Smooth muscle cell (in vitro differentiated cells): ENCODE results near the gene CDC20. TPM values are rescaled to one million over a fixed set of nuclear protein-coding genes. Genes with fewer than 3 reads are reported as not detected.
A peak's percentile ranks its signal among the peaks of the same experiment; 100 is the strongest.

Experiments
- DNase-seq: peaks from one replicate; lab custom pipeline; 2025; ENCODE audit not compliant: unreplicated experiment; lab: John Stamatoyannopoulos, UW
- H2AFZ ChIP-seq: fragments of 200-600 bp; sonication (generic); 2 replicates; pipeline ENCODE4 v1.6.0; 2016; ENCODE audit warnings: antibody characterized with exemption, low read depth, mild to moderate bottlenecking
- H3F3A ChIP-seq: fragments of 200-600 bp; sonication (generic); 2 replicates; pipeline ENCODE4 v1.6.0; 2017; ENCODE audit warnings: antibody characterized with exemption, low read depth
- H3K27ac ChIP-seq: fragments of 200-600 bp; sonication (generic); 2 replicates; pipeline ENCODE4 v1.5.1; 2016; ENCODE audit warnings: low read depth, mild to moderate bottlenecking
- H3K27me3 ChIP-seq: fragments of 200-600 bp; sonication (generic); 2 replicates; pipeline ENCODE4 v1.6.1; 2016; ENCODE audit warnings: low read depth, mild to moderate bottlenecking
- H3K36me3 ChIP-seq: fragments of 200-600 bp; sonication (generic); 2 replicates; pipeline ENCODE4 v1.5.1; 2016; ENCODE audit warnings: low read depth
- H3K4me1 ChIP-seq: fragments of 200-600 bp; sonication (generic); 2 replicates; pipeline ENCODE4 v1.5.1; 2016; ENCODE audit warnings: low read depth
- H3K4me2 ChIP-seq: fragments of 200-600 bp; sonication (generic); 2 replicates; pipeline ENCODE4 v1.6.0; 2016; ENCODE audit warnings: mild to moderate bottlenecking
- H3K4me3 ChIP-seq: fragments of 200-600 bp; sonication (generic); 2 replicates; pipeline ENCODE4 v1.5.1; 2016; ENCODE audit warnings: mild to moderate bottlenecking
- H3K79me2 ChIP-seq: fragments of 200-600 bp; sonication (generic); 2 replicates; pipeline ENCODE4 v1.6.0; 2016; ENCODE audit warnings: low read depth, mild to moderate bottlenecking
- H3K9ac ChIP-seq: fragments of 200-600 bp; sonication (generic); 2 replicates; pipeline ENCODE4 v1.6.0; 2016; ENCODE audit warnings: low read depth
- H3K9me3 ChIP-seq: fragments of 200-600 bp; sonication (generic); replicated peaks from 2 replicates; pipeline ENCODE4 v1.5.1; 2016; ENCODE audit warnings: low read depth
- H4K20me1 ChIP-seq: fragments of 200-600 bp; sonication (generic); 2 replicates; pipeline ENCODE4 v1.6.0; 2016; ENCODE audit warnings: low read depth
- WGBS: methylation state at CpG from one replicate; pipeline ENCODE4 v1.1.7; 2016; ENCODE audit warnings: low lambda C conversion rate; 5-methylcytosine and 5-hydroxymethylcytosine counted together
- polyA plus RNA-seq: library from polyadenylated mRNA; unstranded; fragments of >200 nt; fragmentation: Nextera tagmentation; extraction: Ambion mirVana; gene quantifications from 2 replicates; pipeline ENCODE4 v1.2.1, GENCODE V29; 2016
- total RNA-seq: library from RNA; depleted of rRNA; stranded (reverse); fragments of >200 nt; gene quantifications from 2 replicates; pipeline ENCODE4 v1.2.3, GENCODE V29; 2014
- TF ChIP-seq, protein P1 (sequence below): fragments of 200-600 bp; sonication (generic); IDR thresholded peaks from 2 replicates; pipeline ENCODE4 v1.5.1; 2017; ENCODE audit warnings: borderline replicate concordance, mild to moderate bottlenecking, antibody characterized with exemption; ENCODE audit not compliant: insufficient read depth, poor library complexity, severe bottlenecking

The CDC20 gene
- total and polyA plus RNA-seq, 2 experiments from 2014 or later, result 17.4 to 18.7 TPM

DNA sequence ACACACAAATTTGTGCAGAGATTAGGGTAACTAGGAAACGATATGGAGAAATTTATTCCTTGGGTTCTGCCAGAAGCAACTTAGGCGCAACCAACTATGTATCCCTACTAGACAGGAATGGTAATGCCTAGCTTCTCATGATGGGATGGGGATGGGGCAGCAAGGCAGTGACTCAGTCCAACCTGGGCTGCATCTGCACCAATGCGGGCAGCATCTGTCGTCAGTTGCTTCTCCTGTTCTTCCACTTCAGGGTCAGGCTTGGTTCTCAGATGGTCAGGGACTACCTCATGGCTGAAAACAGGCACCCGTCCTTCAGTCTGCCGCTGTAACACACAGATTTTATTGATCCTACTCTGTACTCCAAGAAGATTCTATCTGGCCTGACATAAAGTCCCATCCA is 27.9 kb downstream of the CDC20 start:
- no peak overlapping the region for H3K4me3 ChIP-seq
- H3F3A ChIP-seq, result no peaks in the 10 kb centered on the region
- H3K27me3 ChIP-seq, result no peaks in the 10 kb centered on the region
- H3K36me3 ChIP-seq, result peaks cover 5% of the 10 kb centered on the region
- H3K4me1 ChIP-seq, result peaks cover 16% of the 10 kb centered on the region
- peak overlapping the region; percentile 64 for H3K27ac ChIP-seq
- no peak overlapping the region for H3K9ac ChIP-seq
- H4K20me1 ChIP-seq, result peaks cover 27% of the 10 kb centered on the region
- H3K9me3 ChIP-seq, result no peaks in the 10 kb centered on the region
- no peak overlapping the region for H2AFZ ChIP-seq
- 97% methylated on average over 6 of the region's 6 CpGs for WGBS
- TF ChIP-seq, protein P1, sequence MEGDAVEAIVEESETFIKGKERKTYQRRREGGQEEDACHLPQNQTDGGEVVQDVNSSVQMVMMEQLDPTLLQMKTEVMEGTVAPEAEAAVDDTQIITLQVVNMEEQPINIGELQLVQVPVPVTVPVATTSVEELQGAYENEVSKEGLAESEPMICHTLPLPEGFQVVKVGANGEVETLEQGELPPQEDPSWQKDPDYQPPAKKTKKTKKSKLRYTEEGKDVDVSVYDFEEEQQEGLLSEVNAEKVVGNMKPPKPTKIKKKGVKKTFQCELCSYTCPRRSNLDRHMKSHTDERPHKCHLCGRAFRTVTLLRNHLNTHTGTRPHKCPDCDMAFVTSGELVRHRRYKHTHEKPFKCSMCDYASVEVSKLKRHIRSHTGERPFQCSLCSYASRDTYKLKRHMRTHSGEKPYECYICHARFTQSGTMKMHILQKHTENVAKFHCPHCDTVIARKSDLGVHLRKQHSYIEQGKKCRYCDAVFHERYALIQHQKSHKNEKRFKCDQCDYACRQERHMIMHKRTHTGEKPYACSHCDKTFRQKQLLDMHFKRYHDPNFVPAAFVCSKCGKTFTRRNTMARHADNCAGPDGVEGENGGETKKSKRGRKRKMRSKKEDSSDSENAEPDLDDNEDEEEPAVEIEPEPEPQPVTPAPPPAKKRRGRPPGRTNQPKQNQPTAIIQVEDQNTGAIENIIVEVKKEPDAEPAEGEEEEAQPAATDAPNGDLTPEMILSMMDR, result no peak
- H3K79me2 ChIP-seq, result peaks cover 42% of the 10 kb centered on the region
- no peak overlapping the region for H3K4me2 ChIP-seq
- DNase-seq, result no peak

DNA sequence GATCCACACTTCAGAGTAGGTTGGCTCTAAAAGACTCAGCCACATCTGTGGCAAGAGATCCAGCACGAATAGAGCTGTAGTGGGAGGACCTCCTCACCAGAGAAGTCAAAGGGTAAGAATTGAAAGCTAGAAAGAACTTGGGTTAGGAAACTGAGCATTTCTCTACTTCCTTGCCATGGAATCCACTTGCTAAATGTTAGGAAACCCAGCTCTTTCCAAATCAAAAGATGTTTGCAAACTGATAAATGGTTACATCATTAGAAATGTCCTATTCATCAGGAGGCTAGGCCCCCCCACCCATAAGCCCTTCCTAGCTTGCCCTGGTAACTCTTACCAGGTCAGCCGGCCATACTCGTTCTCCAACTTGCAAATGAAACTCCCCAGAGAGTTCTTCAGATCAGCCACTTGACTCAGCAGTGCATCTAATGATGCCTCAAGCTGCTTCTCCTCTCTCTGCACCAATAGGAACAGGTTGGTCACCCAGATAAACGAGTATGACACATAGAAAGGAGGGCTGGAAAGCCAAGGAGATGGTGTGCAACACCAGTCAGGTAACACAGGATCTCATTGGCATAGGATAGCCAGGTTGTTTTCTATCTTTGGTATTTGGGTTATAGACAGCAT is 29.3 kb downstream of the CDC20 start:
- Histone ChIP-seq H4K20me1 (peaks cover 27% of the 10 kb centered on the region), H3K27ac (peak overlapping the region; percentile 64), H3K79me2 (peaks cover 51% of the 10 kb centered on the region), H3F3A (no peaks in the 10 kb centered on the region), H3K4me3 (peak overlapping the region; percentile 74), H3K9me3 (no peaks in the 10 kb centered on the region), H3K36me3 (peaks cover 5% of the 10 kb centered on the region), H3K27me3 (no peaks in the 10 kb centered on the region), H3K9ac (peak overlapping the region; percentile 83), H3K4me2 (peak overlapping the region; percentile 91), H3K4me1 (peaks cover 16% of the 10 kb centered on the region), H2AFZ (no peak overlapping the region)
- 83% methylated on average over 4 of the region's 4 CpGs for WGBS
- TF ChIP-seq, protein P1, result no peak
- DNase-seq, result no peak

DNA sequence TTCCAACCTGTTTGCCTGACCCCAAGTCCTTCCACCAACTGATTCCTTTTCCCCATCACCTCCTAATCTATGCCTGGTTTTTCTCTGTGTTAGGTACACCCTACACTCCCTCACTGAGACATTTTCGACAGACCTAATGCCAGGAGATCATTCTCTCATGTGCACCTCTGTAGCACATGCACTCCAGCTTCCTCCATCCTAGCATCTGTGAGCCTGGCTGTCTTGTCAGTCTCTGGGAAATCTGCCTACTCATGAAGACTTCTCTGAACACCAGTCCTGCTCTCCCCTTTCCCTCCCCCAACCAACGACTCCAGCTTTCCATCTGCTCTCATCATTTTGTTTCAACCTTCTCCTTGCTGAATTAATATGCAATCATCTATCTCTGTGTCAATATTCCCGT is 29.8 kb downstream of the CDC20 start:
- Histone ChIP-seq H3K27me3 (no peaks in the 10 kb centered on the region), H3K4me1 (peaks cover 16% of the 10 kb centered on the region), H3K36me3 (peaks cover 5% of the 10 kb centered on the region), H3K9me3 (no peaks in the 10 kb centered on the region), H2AFZ (no peak overlapping the region), H3K4me3 (peak overlapping the region; percentile 74), H3K9ac (peak overlapping the region; percentile 83), H3K27ac (peak overlapping the region; percentile 64), H4K20me1 (peaks cover 27% of the 10 kb centered on the region), H3K79me2 (peaks cover 56% of the 10 kb centered on the region), H3F3A (no peaks in the 10 kb centered on the region), H3K4me2 (peak overlapping the region; percentile 91)
- WGBS, result 70% methylated on average over 3 of the region's 3 CpGs
- DNase-seq, result no peak
- TF ChIP-seq, protein P1, result no peak
